ENCODE data around the gene SMIM38.

SMIM38 gene

DNA sequence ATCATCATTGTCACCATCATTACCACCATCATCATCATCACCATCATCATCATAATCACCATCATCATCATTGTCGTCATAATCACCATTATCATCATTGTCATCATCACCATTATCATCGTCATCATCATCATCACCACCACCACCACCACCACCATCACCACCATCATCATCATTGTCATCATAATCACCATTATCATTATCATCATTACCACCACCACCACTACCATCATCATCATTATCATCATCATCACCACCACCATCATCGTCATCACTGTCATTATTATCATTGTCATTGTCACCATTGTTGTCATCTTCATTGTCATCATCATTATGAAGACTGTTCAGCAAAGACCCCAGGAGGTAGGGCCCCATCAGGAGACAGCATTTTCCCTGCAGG is 33.3 kb downstream of the SMIM38 start:
- no peak overlapping the region for H3K27ac ChIP-seq
- TF ChIP-seq ZFX (IDR thresholded peaks at IDR 0.05; ENCODE audit: borderline replicate concordance) (no peak), CTCF (IDR thresholded peaks at IDR 0.05) (no peak)

DNA sequence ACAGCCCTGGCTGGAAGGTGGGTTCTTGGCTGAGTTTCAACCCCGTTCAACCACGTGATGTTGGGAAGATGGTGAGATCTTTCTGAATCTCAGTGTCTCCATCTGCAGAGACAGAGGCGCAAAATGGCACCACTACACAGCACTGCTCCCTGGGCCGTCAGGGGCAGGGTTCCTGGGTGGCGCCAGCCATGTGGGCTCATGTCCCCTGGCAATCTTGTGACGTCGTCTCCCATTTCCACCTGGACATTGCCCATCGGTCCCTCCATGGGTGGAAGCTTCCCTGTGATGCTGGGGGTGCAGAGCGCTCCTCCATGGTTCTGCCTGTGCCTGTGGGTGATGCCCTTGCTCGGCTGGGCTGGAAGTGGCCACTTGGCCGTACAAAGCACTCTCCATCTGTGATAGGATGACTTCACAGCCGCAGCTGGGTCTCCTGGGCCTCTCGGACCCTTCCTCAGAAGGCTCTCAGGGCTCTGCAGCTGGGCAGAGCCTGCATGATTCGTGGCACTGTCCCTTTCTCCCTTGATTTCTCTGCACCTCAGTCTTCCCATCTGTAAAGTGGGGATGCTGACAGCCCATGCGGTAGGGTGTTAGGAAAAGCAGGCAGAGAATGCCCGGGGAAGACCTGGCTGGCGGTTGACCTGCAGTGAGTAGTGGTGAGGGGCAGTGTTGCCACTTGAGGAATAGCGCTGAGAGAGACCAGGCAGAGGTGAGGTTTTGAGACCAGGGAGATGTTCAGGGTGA is 35.2 kb downstream of the SMIM38 start:
- no peak for TF ChIP-seq CTCF (IDR thresholded peaks at IDR 0.05)
- TF ChIP-seq ZFX (IDR thresholded peaks at IDR 0.05; ENCODE audit: borderline replicate concordance) = no peak
- no peak overlapping the region for H3K27ac ChIP-seq

- TF ChIP-seq CTCF (IDR thresholded peaks at IDR 0.05) (no peak), ZFX (IDR thresholded peaks at IDR 0.05; ENCODE audit: borderline replicate concordance) (no peak)
- no peak overlapping the region for H3K27ac ChIP-seq
These were observed 36.6 kb downstream of the SMIM38 start for GRCh38 chr11:69192301-69192721.

DNA sequence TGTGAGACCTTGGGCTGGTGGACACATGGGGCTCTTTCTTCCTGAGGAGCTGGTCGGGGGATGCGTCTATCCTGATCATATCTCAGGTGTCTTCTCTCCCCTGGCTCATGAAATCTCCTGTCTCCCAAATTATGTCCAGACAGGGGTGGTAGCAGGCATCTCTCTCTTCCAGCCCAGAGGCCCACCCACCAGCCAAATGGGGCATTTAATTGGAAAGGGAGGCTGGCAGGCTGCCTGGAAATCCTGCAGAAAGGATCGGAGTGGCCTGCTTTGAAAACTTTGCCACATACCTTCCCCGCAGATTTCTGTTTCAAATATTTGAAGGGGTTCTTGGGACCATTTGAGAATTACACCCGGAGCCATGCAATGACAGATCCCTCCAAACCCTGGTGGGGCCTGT is 37.4 kb downstream of the SMIM38 start:
- no peak for TF ChIP-seq CTCF (IDR thresholded peaks at IDR 0.05)
- TF ChIP-seq ZFX (IDR thresholded peaks at IDR 0.05; ENCODE audit: borderline replicate concordance) = no peak
- no peak overlapping the region for H3K27ac ChIP-seq

- TF ChIP-seq ZFX (IDR thresholded peaks at IDR 0.05; ENCODE audit: borderline replicate concordance) (no peak), CTCF (IDR thresholded peaks at IDR 0.05) (no peak)
- H3K27ac ChIP-seq = no peak overlapping the region
These were observed 37.9 kb downstream of the SMIM38 start for GRCh38 chr11:69193629-69194028.

- TF ChIP-seq CTCF (IDR thresholded peaks at IDR 0.05) (no peak), ZFX (IDR thresholded peaks at IDR 0.05; ENCODE audit: borderline replicate concordance) (no peak)
- no peak overlapping the region for H3K27ac ChIP-seq
These were observed 38.7 kb downstream of the SMIM38 start for GRCh38 chr11:69194396-69194795.

GRCh38 chr11:69194956-69195355 is 39.2 kb downstream of the SMIM38 start:
- no peak overlapping the region for H3K27ac ChIP-seq
- TF ChIP-seq ZFX (IDR thresholded peaks at IDR 0.05; ENCODE audit: borderline replicate concordance) = no peak
- no peak for TF ChIP-seq CTCF (IDR thresholded peaks at IDR 0.05)
